AG09309 (cell line): ENCODE data around the gene SREBF2.

Experiments
- DNase-seq: peaks from one replicate; pipeline ENCODE4 v3.0.0-alpha.2; 2010; ENCODE audit warnings: low read depth
- H3K4me3 ChIP-seq: 2 replicates; pipeline ENCODE4 v1.5.1; 2011; ENCODE audit warnings: mild to moderate bottlenecking, low read depth, low read length, moderate library complexity; ENCODE audit not compliant: control insufficient read depth
- CTCF ChIP-seq: IDR thresholded peaks from 2 replicates; pipeline ENCODE4 v1.5.1; 2011; ENCODE audit warnings: mild to moderate bottlenecking, low read depth, low read length, inconsistent platforms; ENCODE audit not compliant: insufficient read depth, control insufficient read depth; ENCODE audit errors: missing control alignments

The SREBF2 gene

GRCh38 chr22:41905411-41906202 is 72.7 kb downstream of the SREBF2 start:
- no peak overlapping the region for H3K4me3 ChIP-seq
- no peak for TF ChIP-seq CTCF
- DNase-seq: no peak

GRCh38 chr22:41906822-41907221 is 73.9 kb downstream of the SREBF2 start:
- H3K4me3 ChIP-seq: no peak overlapping the region
- no peak for DNase-seq
- no peak for TF ChIP-seq CTCF

GRCh38 chr22:41907436-41908401 is 74.8 kb downstream of the SREBF2 start:
- DNase-seq: no peak
- H3K4me3 ChIP-seq: no peak overlapping the region
- TF ChIP-seq CTCF: no peak

- no peak for TF ChIP-seq CTCF
- DNase-seq: no peak
- no peak overlapping the region for H3K4me3 ChIP-seq
Measured at GRCh38 chr22:41908411-41909309, 75.8 kb downstream of the SREBF2 start.

- DNase-seq: no peak
- no peak overlapping the region for H3K4me3 ChIP-seq
- TF ChIP-seq CTCF: no peak
Measured at GRCh38 chr22:41909310-41910049, 76.6 kb downstream of the SREBF2 start.
